Measurements from ENCODE around the gene RPGRIP1L.

Gene RPGRIP1L

GRCh38 chr16:53620476-53620875 lies 83.2 kb downstream of the RPGRIP1L start:
- DNase-seq (ENCODE audit: low spot score) = no peak
- TF ChIP-seq CTCF (IDR thresholded peaks at IDR 0.05; ENCODE audit: extremely low read depth, missing control alignments) = no peak

DNA sequence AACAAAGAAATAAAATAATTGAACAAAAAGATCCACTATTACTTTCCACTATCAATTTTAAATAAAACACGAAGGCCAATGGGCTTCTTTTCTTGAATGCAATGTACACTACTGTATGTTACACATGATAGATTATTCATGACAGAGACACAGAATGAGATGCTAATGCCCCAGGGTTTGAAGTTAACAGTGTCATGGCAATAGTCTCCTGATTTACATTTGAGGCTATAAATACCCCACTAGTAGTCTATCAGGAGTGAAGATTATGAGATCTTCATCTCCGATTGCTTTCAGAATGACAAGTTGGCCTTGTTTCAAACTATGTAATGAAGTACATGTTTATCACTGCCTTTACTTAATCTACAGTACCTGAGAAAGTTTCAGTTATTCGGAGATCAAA lies 84.4 kb downstream of the RPGRIP1L start:
- TF ChIP-seq CTCF (IDR thresholded peaks at IDR 0.05; ENCODE audit: extremely low read depth, missing control alignments) = no peak

DNA sequence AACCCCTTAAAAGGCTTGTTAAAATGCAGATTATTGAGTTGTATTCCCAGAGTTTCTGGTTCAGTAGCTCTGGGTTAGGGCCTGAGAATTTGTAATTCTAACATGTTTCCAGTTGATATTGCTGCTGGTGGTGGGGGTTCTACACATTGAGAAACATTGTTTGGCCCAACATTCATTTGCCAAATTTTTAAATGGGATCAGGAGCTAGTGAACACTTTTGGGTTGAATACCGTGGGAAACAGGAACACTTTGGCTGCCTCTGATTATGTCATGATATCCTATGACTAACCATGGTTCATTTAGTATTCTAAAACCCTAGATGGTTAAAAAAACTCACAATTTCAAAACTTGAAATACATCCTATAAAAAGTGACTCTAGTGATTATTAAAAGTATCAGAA lies 89.3 kb downstream of the RPGRIP1L start:
- no peak for TF ChIP-seq CTCF (IDR thresholded peaks at IDR 0.05; ENCODE audit: extremely low read depth, missing control alignments)
- DNase-seq (ENCODE audit: low spot score) = no peak

More for the DNA sequence above, 84.4 kb downstream of the RPGRIP1L start:
- no peak for DNase-seq (ENCODE audit: low spot score)

GRCh38 chr16:53612003-53612402 lies 91.7 kb downstream of the RPGRIP1L start:
- DNase-seq (ENCODE audit: low spot score) = no peak
- no peak for TF ChIP-seq CTCF (IDR thresholded peaks at IDR 0.05; ENCODE audit: extremely low read depth, missing control alignments)

- no peak for TF ChIP-seq CTCF (IDR thresholded peaks at IDR 0.05; ENCODE audit: extremely low read depth, missing control alignments)
- DNase-seq (ENCODE audit: low spot score) = no peak
These were observed 92.4 kb downstream of the RPGRIP1L start for GRCh38 chr16:53611179-53611696.

DNA sequence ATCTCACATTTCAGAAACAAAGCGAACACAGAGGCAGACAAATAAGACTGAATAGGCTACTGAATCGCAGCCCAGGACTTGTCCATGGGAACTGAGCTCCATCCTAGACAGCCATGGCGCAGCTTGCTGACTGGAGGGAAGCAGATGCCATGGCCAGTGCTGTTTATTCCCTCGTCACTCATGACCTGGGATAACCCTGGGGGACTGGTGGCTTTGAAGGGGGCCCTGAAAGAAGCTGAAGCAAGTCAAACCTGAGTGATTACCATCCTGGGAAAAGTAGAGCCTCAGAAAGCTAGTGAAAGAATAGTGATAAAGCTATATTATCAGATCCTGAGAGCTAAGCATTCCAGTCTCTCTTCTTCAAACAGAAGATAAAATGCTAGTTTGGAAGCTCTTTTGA lies 94.1 kb downstream of the RPGRIP1L start:
- TF ChIP-seq CTCF (IDR thresholded peaks at IDR 0.05; ENCODE audit: extremely low read depth, missing control alignments) = no peak
- DNase-seq (ENCODE audit: low spot score) = no peak

GRCh38 chr16:53608094-53608493 lies 95.6 kb downstream of the RPGRIP1L start:
- no peak for DNase-seq (ENCODE audit: low spot score)
- no peak for TF ChIP-seq CTCF (IDR thresholded peaks at IDR 0.05; ENCODE audit: extremely low read depth, missing control alignments)
